GM19239 (cell line): Measurements from ENCODE around the gene SYVN1.
A peak's percentile ranks its signal among the peaks of the same experiment; 100 is the strongest.

ENCODE experiments used
- DNase-seq: peaks from one replicate; pipeline ENCODE4 v3.0.0; 2011; ENCODE audit warnings: low spot score; ENCODE audit not compliant: insufficient read length
- FAIRE-seq: peaks from 2 replicates; lab custom pipeline; 2011; peaks lifted over from hg19 to GRCh38; lab: Jason Lieb, UNC

The SYVN1 gene

GRCh38 chr11:65095974-65096806, 38.1 kb downstream of the SYVN1 start, which contains the start of gene VPS51:
Gene VPS51, plus strand, starts transcription at chr11:65096214. Its CDS starts 37 bp downstream, at chr11:65096251.
- DNase-seq (peak; percentile 95), FAIRE-seq (peak; percentile 94)

DNA sequence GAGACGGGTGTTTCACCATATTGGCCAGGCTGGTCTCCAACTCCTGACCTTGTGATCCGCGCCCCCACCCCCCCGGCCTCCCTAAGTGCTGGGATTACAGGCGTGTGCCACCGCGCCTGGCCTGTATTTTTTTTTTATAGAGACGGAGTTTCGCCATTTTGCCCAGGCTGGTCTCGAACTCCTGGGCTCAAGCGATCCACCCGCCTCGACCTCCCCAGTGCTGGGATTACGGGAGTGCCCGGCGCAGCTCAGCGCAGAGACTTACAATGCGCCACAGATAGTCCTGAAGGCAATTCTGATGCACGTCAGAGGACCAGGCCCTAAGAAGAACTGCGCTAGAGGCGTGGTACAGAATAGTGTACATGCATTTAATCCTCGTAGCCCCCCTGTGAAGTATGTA, 38.9 kb downstream of the SYVN1 start:
- DNase-seq (no peak), FAIRE-seq (no peak)

DNA sequence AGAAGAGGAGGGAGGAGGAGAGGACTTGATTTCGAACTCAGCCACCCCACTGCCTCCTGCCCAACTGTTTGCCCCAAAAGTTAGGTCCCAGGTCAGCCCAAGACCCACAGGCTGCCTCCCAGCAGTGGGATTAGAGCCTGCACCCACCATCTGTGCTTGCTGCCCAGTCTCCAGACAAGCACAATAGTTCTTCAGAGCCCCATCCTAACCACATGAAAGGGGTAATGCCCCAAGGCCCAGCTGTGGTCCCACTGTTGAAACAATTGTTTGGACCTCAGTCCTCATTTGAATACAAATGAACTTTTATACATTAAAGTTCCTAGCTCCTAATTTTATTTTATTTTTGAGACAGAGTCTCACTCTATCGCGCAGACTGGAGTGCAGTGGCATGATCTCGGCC, 43.7 kb downstream of the SYVN1 start:
- DNase-seq (no peak), FAIRE-seq (no peak)

DNA sequence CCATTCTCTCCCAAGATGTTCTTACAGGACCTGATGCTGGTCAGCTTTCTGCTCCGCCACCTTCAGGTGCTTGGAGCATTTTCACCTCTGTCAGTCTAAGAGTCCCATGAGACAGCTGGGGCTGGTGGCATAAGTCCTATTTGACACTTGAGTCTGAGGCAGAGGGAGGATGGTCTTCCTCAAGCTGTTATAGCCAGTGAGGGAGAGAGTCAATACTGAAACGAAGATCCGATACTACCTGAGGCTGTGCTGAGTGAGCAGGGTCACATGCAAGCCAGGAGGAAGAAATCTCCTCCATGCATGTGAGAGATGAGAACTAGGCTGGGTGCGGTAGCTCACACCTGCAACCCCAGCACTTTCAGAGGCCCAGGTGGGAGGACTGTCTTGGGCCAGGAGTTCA, 44.7 kb downstream of the SYVN1 start:
- no peak for FAIRE-seq
- DNase-seq, result no peak

DNA sequence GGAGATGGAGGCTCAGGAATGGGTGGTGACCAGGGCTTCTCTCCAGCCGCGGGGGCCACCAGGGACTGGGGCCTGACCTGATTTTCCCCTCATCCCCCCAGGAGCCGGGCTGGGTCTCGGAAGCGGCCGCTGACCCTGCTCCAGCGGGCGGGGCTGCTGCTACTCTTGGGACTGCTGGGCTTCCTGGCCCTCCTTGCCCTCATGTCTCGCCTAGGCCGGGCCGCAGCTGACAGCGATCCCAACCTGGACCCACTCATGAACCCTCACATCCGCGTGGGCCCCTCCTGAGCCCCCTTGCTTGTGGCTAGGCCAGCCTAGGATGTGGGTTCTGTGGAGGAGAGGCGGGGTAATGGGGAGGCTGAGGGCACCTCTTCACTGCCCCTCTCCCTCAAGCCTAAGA, 46.5 kb downstream of the SYVN1 start:
- DNase-seq (no peak), FAIRE-seq (no peak)

GRCh38 chr11:65087216-65087615, 47.1 kb downstream of the SYVN1 start:
- DNase-seq (no peak), FAIRE-seq (no peak)

DNA sequence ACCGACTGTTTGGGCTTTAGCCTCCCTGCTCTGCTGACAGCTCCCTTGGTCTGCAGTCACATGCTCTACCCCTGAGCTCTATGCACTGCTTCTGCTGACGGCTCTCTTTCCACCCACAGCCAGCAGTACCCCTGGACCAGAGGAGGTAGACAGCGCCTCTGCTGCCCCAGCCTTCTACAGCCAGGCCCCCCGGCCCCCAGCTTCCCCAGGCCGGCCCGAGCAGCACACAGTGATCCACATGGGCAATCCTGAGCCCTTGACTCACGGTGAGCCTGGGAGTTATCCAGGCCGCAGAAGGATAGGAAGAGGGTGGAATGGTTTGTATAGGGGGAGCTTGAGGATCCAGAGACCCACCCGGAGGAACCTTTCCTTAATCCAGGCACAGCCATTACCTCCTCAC, 47.5 kb downstream of the SYVN1 start:
- no peak for DNase-seq
- no peak for FAIRE-seq

GRCh38 chr11:65085446-65085845, 48.9 kb downstream of the SYVN1 start:
- DNase-seq (no peak), FAIRE-seq (no peak)

GRCh38 chr11:65084598-65085375, 49.5 kb downstream of the SYVN1 start:
- DNase-seq, result no peak
- no peak for FAIRE-seq

GRCh38 chr11:65083834-65084597, 50.3 kb downstream of the SYVN1 start, which contains the start of the genes CDCA5 and ZFPL1:
Gene CDCA5, minus strand, starts transcription at chr11:65084040. Its CDS starts 62 bp downstream, at chr11:65083978.
Gene ZFPL1, plus strand, starts transcription at chr11:65084222. Its CDS starts 477 bp downstream, at chr11:65084699.
- DNase-seq (peak; percentile 99), FAIRE-seq (peak; percentile 98)

GRCh38 chr11:65083134-65083833, 51.0 kb downstream of the SYVN1 start:
- no peak for DNase-seq
- peak; percentile 44 for FAIRE-seq

DNA sequence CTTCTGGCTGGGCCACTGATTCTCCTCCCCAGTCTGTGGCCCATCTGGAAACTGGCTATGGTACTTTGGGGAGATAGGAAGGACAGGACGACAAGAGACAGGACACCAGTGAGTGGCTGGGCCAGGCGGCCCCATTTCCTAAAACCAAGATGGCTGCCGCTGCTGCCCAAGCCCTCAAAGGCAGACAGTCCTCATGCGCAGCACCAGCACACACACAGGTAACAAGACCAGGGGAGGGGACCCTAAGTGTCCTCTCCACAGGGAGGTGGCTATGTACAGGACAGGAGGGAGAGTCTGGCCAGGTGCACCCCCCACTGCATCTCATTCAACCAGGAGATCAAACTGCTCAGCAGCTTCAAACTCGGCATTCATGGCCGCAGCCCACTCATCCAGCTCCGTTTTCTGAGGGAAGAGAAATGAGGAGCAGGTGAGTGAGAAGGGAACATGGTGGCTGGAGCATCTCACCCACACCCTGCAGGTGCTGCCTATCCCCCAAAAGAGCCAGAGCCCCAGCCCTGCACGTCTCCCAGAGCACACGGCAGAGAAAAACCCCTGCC, 55.5 kb downstream of the SYVN1 start:
- DNase-seq (no peak), FAIRE-seq (no peak)

GRCh38 chr11:65078151-65078550, 56.2 kb downstream of the SYVN1 start:
- DNase-seq (no peak), FAIRE-seq (peak; percentile 55)

- FAIRE-seq, result no peak
Observed at GRCh38 chr11:65077451-65077850, 56.9 kb downstream of the SYVN1 start.

More at GRCh38 chr11:65077451-65077850, 56.9 kb downstream of the SYVN1 start:
- no peak for DNase-seq
